ENCODE results near the gene SIM1. TPM values are rescaled to one million over a fixed set of nuclear protein-coding genes. Genes with fewer than 3 reads are reported as not detected.
"Not testable (repeated sequence)": the region's sequence is repeated elsewhere in the genome, so short reads cannot be mapped to it uniquely, and the experiment has no call there.

Gene SIM1
- total RNA-seq, 1 donor from 2014 or later: not detected

DNA sequence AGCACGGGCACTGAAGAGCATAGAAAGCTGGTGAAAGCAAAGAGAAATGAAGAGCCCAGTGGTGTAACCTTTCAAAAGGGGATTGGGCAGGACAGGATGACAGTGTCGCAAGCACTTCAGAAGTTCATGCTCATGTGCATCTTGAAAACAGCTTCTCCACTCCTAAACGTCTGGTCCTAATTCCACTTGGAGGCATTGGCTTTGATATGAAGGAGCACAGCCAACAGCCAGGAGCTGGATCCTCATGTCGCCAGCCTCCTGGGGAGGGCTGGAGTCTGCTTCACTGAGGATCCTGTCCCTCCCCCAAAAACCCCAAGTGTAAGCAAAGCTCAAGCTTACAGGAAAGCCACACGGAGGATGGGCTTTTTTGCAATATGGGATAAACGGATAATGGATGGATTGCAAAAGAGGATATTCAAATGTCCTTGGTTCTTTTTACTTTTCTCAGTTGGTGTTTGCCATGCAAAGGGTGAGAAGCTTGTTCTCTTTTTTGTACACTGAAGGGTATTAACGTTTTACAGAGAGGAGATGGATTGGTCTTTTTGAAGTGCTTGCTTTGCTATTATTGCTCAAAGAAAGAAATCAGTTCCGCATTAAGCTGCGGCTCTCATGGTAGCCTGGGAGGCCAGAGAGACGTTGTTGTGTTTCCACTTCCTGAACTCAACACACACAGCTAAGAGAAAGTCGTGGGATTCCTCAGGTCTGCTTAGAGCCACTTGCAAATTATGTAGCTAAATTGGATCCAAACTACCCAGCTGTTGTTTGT lies 92.2 kb downstream of the SIM1 start:
- no peak overlapping the region for H3K4me3 ChIP-seq
- TF ChIP-seq CTCF (IDR thresholded peaks at IDR 0.05): no peak
- H3K36me3 ChIP-seq: no peaks in the 10 kb centered on the region
- ATAC-seq (no peak), DNase-seq (no peak)
- H3K4me1 ChIP-seq: no peaks in the 10 kb centered on the region
- H3K9me3 ChIP-seq: no peaks in the 10 kb centered on the region
- H3K27me3 ChIP-seq: no peaks in the 10 kb centered on the region
- H3K27ac ChIP-seq: no peak overlapping the region
- intact Hi-C loops (cut with DNase I): no loop called here

- no peak for TF ChIP-seq CTCF (IDR thresholded peaks at IDR 0.05)
- Histone ChIP-seq H3K4me1 (no peaks in the 10 kb centered on the region), H3K9me3 (no peaks in the 10 kb centered on the region), H3K27me3 (no peaks in the 10 kb centered on the region), H3K27ac (no peak overlapping the region), H3K36me3 (no peaks in the 10 kb centered on the region), H3K4me3 (no peak overlapping the region)
- no peak for DNase-seq
- no peak for ATAC-seq
- intact Hi-C loops (cut with DNase I): no loop called here
Measured at GRCh38 chr6:100371591-100371990, 93.1 kb downstream of the SIM1 start.

GRCh38 chr6:100370265-100370664 lies 94.5 kb downstream of the SIM1 start:
- ATAC-seq (no peak), DNase-seq (no peak)
- no peaks in the 10 kb centered on the region for H3K4me1 ChIP-seq
- H3K9me3 ChIP-seq: no peaks in the 10 kb centered on the region
- H3K27ac ChIP-seq: no peak overlapping the region
- no peaks in the 10 kb centered on the region for H3K27me3 ChIP-seq
- intact Hi-C loops (cut with DNase I): no loop called here
- no peak for TF ChIP-seq CTCF (IDR thresholded peaks at IDR 0.05)
- H3K4me3 ChIP-seq: no peak overlapping the region
- H3K36me3 ChIP-seq: no peaks in the 10 kb centered on the region

DNA sequence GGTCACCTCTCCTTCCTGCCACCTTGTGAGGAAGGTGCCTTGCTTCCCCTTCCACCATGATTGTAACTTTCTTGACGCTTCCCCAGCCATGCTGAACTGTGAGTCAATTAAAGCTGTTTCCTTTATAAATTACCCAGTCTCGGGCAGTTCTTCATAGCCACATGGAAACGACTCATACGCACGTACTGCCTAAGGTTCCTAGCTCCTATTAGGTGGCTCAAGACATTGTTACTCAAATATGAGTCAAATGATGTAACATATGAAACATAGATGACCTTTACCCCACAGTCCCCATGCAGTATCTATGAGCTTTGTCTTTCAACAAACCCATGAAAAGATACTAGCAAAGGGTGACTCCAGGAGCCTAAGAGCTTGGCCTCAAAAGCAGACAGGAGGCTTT lies 98.3 kb downstream of the SIM1 start:
- no peak for TF ChIP-seq CTCF (IDR thresholded peaks at IDR 0.05)
- no peaks in the 10 kb centered on the region for H3K27me3 ChIP-seq
- intact Hi-C loops (cut with DNase I): no loop called here
- DNase-seq (no peak), ATAC-seq (no peak)
- no peak overlapping the region for H3K4me3 ChIP-seq
- H3K4me1 ChIP-seq: no peaks in the 10 kb centered on the region
- H3K36me3 ChIP-seq: no peaks in the 10 kb centered on the region
- no peaks in the 10 kb centered on the region for H3K9me3 ChIP-seq
- no peak overlapping the region for H3K27ac ChIP-seq

DNA sequence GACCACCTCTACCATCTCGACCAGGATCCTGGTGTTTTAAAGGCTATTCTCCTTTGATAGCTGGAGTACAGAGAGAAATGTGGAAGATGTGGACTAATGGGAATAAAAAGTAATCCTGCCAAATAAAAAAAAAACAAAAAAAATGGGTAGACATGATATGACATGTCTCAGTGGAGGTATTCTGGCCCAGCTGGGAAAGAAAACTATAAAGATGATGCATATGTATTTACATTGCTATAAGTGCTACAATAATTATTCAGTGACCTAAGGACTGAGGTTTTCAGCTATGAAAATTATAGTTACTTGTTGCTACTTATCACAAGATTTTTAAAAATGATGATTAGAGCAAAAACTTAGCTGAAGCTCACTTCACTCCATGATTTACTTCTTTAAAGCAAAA lies 101.1 kb downstream of the SIM1 start:
- Histone ChIP-seq H3K36me3 (no peaks in the 10 kb centered on the region), H3K4me3 (no peak overlapping the region), H3K27ac (no peak overlapping the region), H3K9me3 (no peaks in the 10 kb centered on the region), H3K4me1 (no peaks in the 10 kb centered on the region), H3K27me3 (no peaks in the 10 kb centered on the region)
- ATAC-seq: no peak
- intact Hi-C loops (cut with DNase I): no loop called here
- TF ChIP-seq CTCF (IDR thresholded peaks at IDR 0.05): no peak
- no peak for DNase-seq

GRCh38 chr6:100354736-100355641 lies 109.7 kb downstream of the SIM1 start:
- H3K9me3 ChIP-seq; H3K27me3 ChIP-seq; intact Hi-C loops (cut with DNase I); ATAC-seq; DNase-seq; H3K4me1 ChIP-seq; H3K4me3 ChIP-seq; H3K27ac ChIP-seq; H3K36me3 ChIP-seq: not testable (repeated sequence)

Measured in upper lobe of right lung (tissue), 1 donor.